Transverse colon (tissue), 3 donors: ENCODE results near the gene SERAC1.
"Not testable (repeated sequence)": the region's sequence is repeated elsewhere in the genome, so short reads cannot be mapped to it uniquely, and the experiment has no call there.

ENCODE experiments used
- EP300 ChIP-seq: sonication (generic); formaldehyde crosslinking; IDR thresholded peaks from one replicate; pipeline ENCODE4 v1.6.1; 2017; ENCODE audit warnings: antibody characterized with exemption, low read depth
- POLR2A ChIP-seq: fragments of 450-650 bp; IDR thresholded peaks from one replicate; pipeline ENCODE4 v1.6.1; 2016; ENCODE audit warnings: antibody characterized with exemption, mild to moderate bottlenecking, moderate library complexity
- TF ChIP-seq, protein P1 (sequence below), 5 experiments: fragments of 200-600 bp in 3 of 5; fragments of 450-650 bp in 2 of 5; sonication (generic) in 3 of 5; IDR thresholded peaks; 1 replicate in 2 of 5; 2 replicates in 3 of 5; pipeline ENCODE4 v1.5.1; 2016 to 2017; ENCODE audit warnings: antibody characterized with exemption in 5 of 5, inconsistent platforms in 3 of 5, mild to moderate bottlenecking in 2 of 5, moderate library complexity in 1 of 5

GRCh38 chr6:158183174-158183972, 15.3 kb upstream of the SERAC1 start:
- TF ChIP-seq, protein P1, sequence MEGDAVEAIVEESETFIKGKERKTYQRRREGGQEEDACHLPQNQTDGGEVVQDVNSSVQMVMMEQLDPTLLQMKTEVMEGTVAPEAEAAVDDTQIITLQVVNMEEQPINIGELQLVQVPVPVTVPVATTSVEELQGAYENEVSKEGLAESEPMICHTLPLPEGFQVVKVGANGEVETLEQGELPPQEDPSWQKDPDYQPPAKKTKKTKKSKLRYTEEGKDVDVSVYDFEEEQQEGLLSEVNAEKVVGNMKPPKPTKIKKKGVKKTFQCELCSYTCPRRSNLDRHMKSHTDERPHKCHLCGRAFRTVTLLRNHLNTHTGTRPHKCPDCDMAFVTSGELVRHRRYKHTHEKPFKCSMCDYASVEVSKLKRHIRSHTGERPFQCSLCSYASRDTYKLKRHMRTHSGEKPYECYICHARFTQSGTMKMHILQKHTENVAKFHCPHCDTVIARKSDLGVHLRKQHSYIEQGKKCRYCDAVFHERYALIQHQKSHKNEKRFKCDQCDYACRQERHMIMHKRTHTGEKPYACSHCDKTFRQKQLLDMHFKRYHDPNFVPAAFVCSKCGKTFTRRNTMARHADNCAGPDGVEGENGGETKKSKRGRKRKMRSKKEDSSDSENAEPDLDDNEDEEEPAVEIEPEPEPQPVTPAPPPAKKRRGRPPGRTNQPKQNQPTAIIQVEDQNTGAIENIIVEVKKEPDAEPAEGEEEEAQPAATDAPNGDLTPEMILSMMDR (IDR thresholded peaks at IDR 0.05), result not testable (repeated sequence)
- TF ChIP-seq POLR2A, EP300: not testable (repeated sequence)
